HepG2 (cell line): ENCODE results near the gene ANAPC2. TPM values are rescaled to one million over a fixed set of nuclear protein-coding genes. Genes with fewer than 3 reads are reported as not detected.
A peak's percentile ranks its signal among the peaks of the same experiment; 100 is the strongest.

ENCODE experiments used
- ATAC-seq: fragments of 200-7000 bp; cut with Tn5 transposase; 3 replicates; pipeline ENCODE4 v1.9.1; 2020; ENCODE audit warnings: mild to moderate bottlenecking, moderate library complexity
- BruUV-seq: library from RNA; stranded (reverse); fragments of 400-500 nt; replicated peaks from 2 replicates; lab custom pipeline; 2021; lab: Mats Ljungman, UMichigan
- CTCF ChIA-PET: fragments of 300-600 bp; formaldehyde crosslinking; extraction: SDS; loops from one replicate; lab custom pipeline; 2021; ENCODE audit warnings: low total read pairs, inconsistent platforms, low intra/inter-chr PET ratio; lab: Yijun Ruan, JAX
- POLR2A ChIA-PET: fragments of 350-600 bp; sonication (Branson Sonifier 250); formaldehyde crosslinking; loops from one replicate; lab custom pipeline; 2020; ENCODE audit warnings: antibody characterized with exemption, inconsistent platforms; lab: Yijun Ruan, JAX
- DNase-seq: peaks from one replicate; pipeline ENCODE4 v3.0.0-alpha.2; 2015; ENCODE audit warnings: low spot score
- FAIRE-seq: peaks from 3 replicates; lab custom pipeline; 2011; peaks lifted over from hg19 to GRCh38; lab: Jason Lieb, UNC
- H2AFZ ChIP-seq: one replicate; pipeline ENCODE4 v1.6.1; 2011; ENCODE audit warnings: low read length, inconsistent platforms
- H3K27ac ChIP-seq: fragments of 300-600 bp; 3 replicates; pipeline ENCODE4 v1.8.0; 2011; ENCODE audit warnings: mixed run types, mild to moderate bottlenecking, mixed read lengths, low read length, inconsistent platforms; ENCODE audit not compliant: insufficient read depth; ENCODE audit errors: extremely low read length
- H3K27me3 ChIP-seq, 2 experiments: fragments of 200-600 bp in 1 of 2; 2 replicates in 1 of 2; 3 replicates in 1 of 2; pipeline versions ENCODE4 v1.6.0 to v1.8.0; 2011; ENCODE audit warnings: low read length in 2 of 2, mild to moderate bottlenecking in 2 of 2, moderate library complexity in 2 of 2, inconsistent platforms in 1 of 2; ENCODE audit not compliant: insufficient read depth in 2 of 2, control insufficient read depth in 1 of 2
- H3K36me3 ChIP-seq, 2 experiments: fragments of 200-600 bp in 1 of 2; replicated peaks in 1 of 2; 2 replicates in 1 of 2; 3 replicates in 1 of 2; pipeline versions ENCODE4 v1.5.1 to v1.8.0; 2011; ENCODE audit warnings: low read length in 2 of 2, inconsistent platforms in 1 of 2; ENCODE audit not compliant: insufficient read depth in 2 of 2, control insufficient read depth in 1 of 2
- H3K4me1 ChIP-seq: 2 replicates; pipeline ENCODE4 v1.5.1; 2012; ENCODE audit warnings: low read length, inconsistent platforms; ENCODE audit not compliant: insufficient read depth
- H3K4me2 ChIP-seq: 2 replicates; pipeline ENCODE4 v1.6.0; 2011; ENCODE audit warnings: low read depth, low read length, inconsistent platforms
- H3K4me3 ChIP-seq, 3 experiments: fragments of 200-600 bp in 1 of 3; sonication (generic), shearing (Covaris generic) in 1 of 3; replicated peaks in 1 of 3; 2 replicates each; pipeline ENCODE4 v1.5.1; 2011 to 2016; ENCODE audit warnings: low read length in 3 of 3, inconsistent platforms in 2 of 3, low read depth in 2 of 3, mild to moderate bottlenecking in 2 of 3, control low read depth in 1 of 3, mixed read lengths in 1 of 3; ENCODE audit not compliant: insufficient read depth in 1 of 3
- H3K79me2 ChIP-seq: one replicate; pipeline ENCODE4 v1.6.1; 2011; ENCODE audit warnings: low read length, inconsistent platforms; ENCODE audit not compliant: insufficient read depth
- H3K9ac ChIP-seq: 2 replicates; pipeline ENCODE4 v1.6.0; 2011; ENCODE audit warnings: mild to moderate bottlenecking, low read depth, low read length, inconsistent platforms; ENCODE audit not compliant: insufficient read depth
- H3K9me3 ChIP-seq: 2 replicates; pipeline ENCODE4 v1.5.1; 2012; ENCODE audit warnings: mild to moderate bottlenecking, low read length
- H4K20me1 ChIP-seq: 2 replicates; pipeline ENCODE4 v1.6.0; 2011; ENCODE audit warnings: inconsistent platforms, mild to moderate bottlenecking, low read length, moderate library complexity; ENCODE audit not compliant: insufficient read depth
- ASH2L ChIP-seq: fragments of 300-600, 200-600 bp; sonication (generic); IDR thresholded peaks from 2 replicates; pipeline ENCODE4 v1.7.0; 2017; ENCODE audit warnings: low read depth, mild to moderate bottlenecking, moderate library complexity, mixed read lengths, low read length; ENCODE audit not compliant: insufficient read length
- ATAD3A ChIP-seq: sonication (generic); formaldehyde crosslinking; IDR thresholded peaks from 2 replicates; pipeline ENCODE4 v1.4.0; 2020; ENCODE audit warnings: missing genetic modification reagents
- CBX2 ChIP-seq, 2 experiments: fragments of 200-600 bp in 1 of 2; sonication (generic); formaldehyde crosslinking in 1 of 2; IDR thresholded peaks; 2 replicates each; pipeline versions ENCODE4 v1.7.0 to v1.8.1; 2018 to 2022; ENCODE audit warnings: low read depth in 2 of 2, low read length in 1 of 2, mild to moderate bottlenecking in 1 of 2, missing genetic modification reagents in 1 of 2
- DNMT3B ChIP-seq: conservative IDR thresholded peaks from 2 replicates; pipeline ENCODE4 v1.6.1; 2016; ENCODE audit warnings: missing biosample characterization, control low read depth
- FOSL1 ChIP-seq: sonication (generic); formaldehyde crosslinking; IDR thresholded peaks from 2 replicates; pipeline ENCODE4 v1.9.0; 2021; ENCODE audit warnings: missing genetic modification reagents, borderline replicate concordance
- FOXP1 ChIP-seq, 2 experiments: fragments of 450-650 bp in 1 of 2; IDR thresholded peaks; 2 replicates each; pipeline ENCODE4 v1.6.1; 2017 to 2018; ENCODE audit warnings: antibody characterized with exemption in 1 of 2
- MBNL3 ChIP-seq: fragments of 250-450 bp; sonication (Bioruptor Pico); conservative IDR thresholded peaks from 2 replicates; pipeline ENCODE4 v1.8.0; 2022; ENCODE audit warnings: mild to moderate bottlenecking, inconsistent platforms
- RFX1 ChIP-seq: fragments of 450-650 bp; IDR thresholded peaks from 2 replicates; pipeline ENCODE4 v1.6.1; 2017
- TRIM24 ChIP-seq: sonication (generic); formaldehyde crosslinking; IDR thresholded peaks from 2 replicates; pipeline ENCODE4 v1.8.0; 2022; ENCODE audit warnings: mild to moderate bottlenecking, missing genetic modification reagents
- ZNF75D ChIP-seq: sonication (generic); formaldehyde crosslinking; IDR thresholded peaks from 2 replicates; pipeline ENCODE4 v1.8.1; 2023; ENCODE audit warnings: missing genetic modification reagents, mild to moderate bottlenecking, borderline replicate concordance
- ZNF770 ChIP-seq: sonication (generic); formaldehyde crosslinking; IDR thresholded peaks from 2 replicates; pipeline ENCODE4 v1.5.0; 2020; ENCODE audit warnings: mild to moderate bottlenecking, missing genetic modification reagents
- WGBS: methylation state at CpG from one replicate; pipeline ENCODE4 v1.1.6; 2017; ENCODE audit warnings: low lambda C conversion rate; 5-methylcytosine and 5-hydroxymethylcytosine counted together
- in situ Hi-C: cut with HindIII; loops from 2 replicates; pipeline ENCODE4 v1.10.0; 2017; ENCODE audit warnings: low pct_unique_long_range_greater_than_20kb; ENCODE audit not compliant: extremely low pct_ligation_motif_present
- intact Hi-C: fragments of 100-400 bp; cut with micrococcal nuclease; formaldehyde crosslinking; loops from one replicate; pipeline ENCODE4 v1.10.0; 2022; ENCODE audit not compliant: unreplicated experiment
- polyA plus RNA-seq, 8 experiments: library from polyadenylated mRNA; depleted of rRNA in 3 of 8; stranded (reverse) in 7 of 8; unstranded in 1 of 8; fragments of >200 nt; fragmentation: Illumina TruSeq in 4 of 8; extraction: Trizol in 4 of 8; gene quantifications; 2 replicates each; pipeline versions ENCODE4 v1.2.1 to v1.2.3, GENCODE V29; 2011 to 2016; ENCODE audit warnings: low read depth in 4 of 8, missing spikeins in 1 of 8, mixed read lengths in 1 of 8; ENCODE audit not compliant: insufficient read depth in 1 of 8
- total RNA-seq, 5 experiments: library from RNA; depleted of rRNA; stranded (reverse); fragments of >200 nt; fragmentation: Illumina TruSeq; extraction: Trizol; gene quantifications; 2 replicates each; pipeline ENCODE4 v1.2.3, GENCODE V29; 2016; ENCODE audit warnings: low read depth in 1 of 5
- TF ChIP-seq, protein P1 (sequence below): sonication (generic); formaldehyde crosslinking; IDR thresholded peaks from 2 replicates; pipeline ENCODE4 v1.8.0; 2022; ENCODE audit warnings: mild to moderate bottlenecking, missing genetic modification reagents, moderate library complexity
- TF ChIP-seq, protein P2 (sequence below): sonication (generic); formaldehyde crosslinking; IDR thresholded peaks from 2 replicates; pipeline ENCODE4 v1.4.0; 2020; ENCODE audit warnings: missing genetic modification reagents
- TF ChIP-seq, protein P3 (sequence below): sonication (generic); formaldehyde crosslinking; IDR thresholded peaks from 2 replicates; pipeline ENCODE4 v1.4.0; 2020; ENCODE audit warnings: missing genetic modification reagents
- TF ChIP-seq, protein P4 (sequence below): sonication (generic); formaldehyde crosslinking; IDR thresholded peaks from 2 replicates; pipeline ENCODE4 v1.8.1; 2023; ENCODE audit warnings: mild to moderate bottlenecking, missing genetic modification reagents

ANAPC2 gene
- total and polyA plus RNA-seq, 2 of the 13 experiments (the other 11 are each of a cell fraction or from before 2014, with no cell fraction given) = 12.3 to 15.4 TPM

- Histone ChIP-seq H3K9me3 (no peaks in the 10 kb centered on the region), H3K4me3 (peak within 1 kb of the TSS; percentile 71 to 78 (median 72)), H2AFZ (no peak within 1 kb of the TSS), H3K27ac (peak within 1 kb of the TSS; percentile 96), H3K79me2 (peaks cover 63% of the 10 kb centered on the region), H3K36me3 (no peaks in the 10 kb centered on the region), H4K20me1 (peaks cover 4% of the 10 kb centered on the region; the same call in 1 of the 2 replicates), H3K27me3 (no peaks in the 10 kb centered on the region; a peak in 1 of 5 replicates), H3K9ac (peak within 1 kb of the TSS; percentile 85), H3K4me1 (peaks cover 71% of the 10 kb centered on the region), H3K4me2 (peak within 1 kb of the TSS; percentile 95)
- FAIRE-seq (peak; percentile 94), DNase-seq (peak; percentile 99), ATAC-seq (peak; percentile 87)
- WGBS = 0% methylated on average over 7 of the region's 118 CpGs
- ChIA-PET POLR2A (interaction anchor here (0.8 to 8.8 kb wide), 23 partner anchors 8 to 145 kb away, joined by 3 to 225 read pairs (median 7); partner anchors contain the start of genes ANAPC2, CYSRT1, MAN1B1 and NELFB), CTCF (interaction anchor here (1.3 kb wide), 1 partner anchor 12 kb away, joined by 4 read pairs; the partner anchor contains the start of genes ANAPC2 and SSNA1)
- intact Hi-C loops (loop anchor here (2.0 kb wide), 1 partner anchor 22 kb away; the partner anchor contains the start of gene RNF208), in situ Hi-C loops (no loop called here)
- no TSS peak for BruUV-seq
- TF ChIP-seq MBNL3 (CRISPR knock-in tag) (no peak), ATAD3A (CRISPR knock-in tag) (no peak), FOXP1 (IDR thresholded peaks at IDR 0.05) (no peak), FOXP1 (CRISPR knock-in tag; IDR thresholded peaks at IDR 0.05) (0 out of 2 replicates have a peak, but pooled peaks have one; percentile 38), FOSL1 (CRISPR knock-in tag) (no peak), DNMT3B (0 out of 2 replicates have a peak, but pooled peaks have one; percentile 40), ASH2L (peak; percentile 72), ZNF75D (CRISPR knock-in tag) (no peak), CBX2 (IDR thresholded peaks at IDR 0.05; ENCODE audit: low read depth, low read length) (no peak), CBX2 (CRISPR knock-in tag; IDR thresholded peaks at IDR 0.05; ENCODE audit: low read depth) (no peak), TRIM24 (CRISPR knock-in tag) (no peak), ZNF770 (no peak), RFX1 (no peak)
- TF ChIP-seq, protein P1, sequence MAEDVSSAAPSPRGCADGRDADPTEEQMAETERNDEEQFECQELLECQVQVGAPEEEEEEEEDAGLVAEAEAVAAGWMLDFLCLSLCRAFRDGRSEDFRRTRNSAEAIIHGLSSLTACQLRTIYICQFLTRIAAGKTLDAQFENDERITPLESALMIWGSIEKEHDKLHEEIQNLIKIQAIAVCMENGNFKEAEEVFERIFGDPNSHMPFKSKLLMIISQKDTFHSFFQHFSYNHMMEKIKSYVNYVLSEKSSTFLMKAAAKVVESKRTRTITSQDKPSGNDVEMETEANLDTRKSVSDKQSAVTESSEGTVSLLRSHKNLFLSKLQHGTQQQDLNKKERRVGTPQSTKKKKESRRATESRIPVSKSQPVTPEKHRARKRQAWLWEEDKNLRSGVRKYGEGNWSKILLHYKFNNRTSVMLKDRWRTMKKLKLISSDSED = 0 out of 2 replicates have a peak, but pooled peaks have one; percentile 43
- TF ChIP-seq, protein P2, sequence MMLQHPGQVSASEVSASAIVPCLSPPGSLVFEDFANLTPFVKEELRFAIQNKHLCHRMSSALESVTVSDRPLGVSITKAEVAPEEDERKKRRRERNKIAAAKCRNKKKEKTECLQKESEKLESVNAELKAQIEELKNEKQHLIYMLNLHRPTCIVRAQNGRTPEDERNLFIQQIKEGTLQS = peak; percentile 50; the same call in 1 of the 2 replicates
- TF ChIP-seq, protein P3, sequence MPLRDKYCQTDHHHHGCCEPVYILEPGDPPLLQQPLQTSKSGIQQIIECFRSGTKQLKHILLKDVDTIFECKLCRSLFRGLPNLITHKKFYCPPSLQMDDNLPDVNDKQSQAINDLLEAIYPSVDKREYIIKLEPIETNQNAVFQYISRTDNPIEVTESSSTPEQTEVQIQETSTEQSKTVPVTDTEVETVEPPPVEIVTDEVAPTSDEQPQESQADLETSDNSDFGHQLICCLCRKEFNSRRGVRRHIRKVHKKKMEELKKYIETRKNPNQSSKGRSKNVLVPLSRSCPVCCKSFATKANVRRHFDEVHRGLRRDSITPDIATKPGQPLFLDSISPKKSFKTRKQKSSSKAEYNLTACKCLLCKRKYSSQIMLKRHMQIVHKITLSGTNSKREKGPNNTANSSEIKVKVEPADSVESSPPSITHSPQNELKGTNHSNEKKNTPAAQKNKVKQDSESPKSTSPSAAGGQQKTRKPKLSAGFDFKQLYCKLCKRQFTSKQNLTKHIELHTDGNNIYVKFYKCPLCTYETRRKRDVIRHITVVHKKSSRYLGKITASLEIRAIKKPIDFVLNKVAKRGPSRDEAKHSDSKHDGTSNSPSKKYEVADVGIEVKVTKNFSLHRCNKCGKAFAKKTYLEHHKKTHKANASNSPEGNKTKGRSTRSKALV (CRISPR knock-in tag) = peak; percentile 82; the same call in 1 of the 2 replicates
- TF ChIP-seq, protein P4, sequence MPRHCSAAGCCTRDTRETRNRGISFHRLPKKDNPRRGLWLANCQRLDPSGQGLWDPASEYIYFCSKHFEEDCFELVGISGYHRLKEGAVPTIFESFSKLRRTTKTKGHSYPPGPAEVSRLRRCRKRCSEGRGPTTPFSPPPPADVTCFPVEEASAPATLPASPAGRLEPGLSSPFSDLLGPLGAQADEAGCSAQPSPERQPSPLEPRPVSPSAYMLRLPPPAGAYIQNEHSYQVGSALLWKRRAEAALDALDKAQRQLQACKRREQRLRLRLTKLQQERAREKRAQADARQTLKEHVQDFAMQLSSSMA (CRISPR knock-in tag) = peak; percentile 89; the same call in 1 of the 2 replicates
Observed at GRCh38 chr9:137200311-137201204, 12.2 kb upstream of the ANAPC2 start, which contains the start of gene TPRN. TSS of gene TPRN (minus strand) at chr9:137200741. CDS start at chr9:137200711, 30 bp downstream.
